Panc1 (cell line): ENCODE measurements around the gene RETSAT. TPM values are rescaled to one million over a fixed set of nuclear protein-coding genes. Genes with fewer than 3 reads are reported as not detected.
A peak's percentile ranks its signal among the peaks of the same experiment; 100 is the strongest.

Experiments used
- ATAC-seq: fragments of 200-7000 bp; cut with Tn5 transposase; 2 replicates; pipeline ENCODE4 v1.9.1; 2020; ENCODE audit warnings: mild to moderate bottlenecking, moderate library complexity
- BruUV-seq: library from RNA; stranded (reverse); fragments of 400-500 nt; replicated peaks from 2 replicates; lab custom pipeline; 2021; lab: Mats Ljungman, UMichigan
- CTCF ChIA-PET: fragments of 300-600 bp; sonication (Branson Sonifier 250); formaldehyde crosslinking; loops from one replicate; lab custom pipeline; 2022; ENCODE audit warnings: antibody characterized with exemption; lab: Charles Lee
- POLR2A ChIA-PET: fragments of 300-600 bp; sonication (Branson Sonifier 250); formaldehyde crosslinking; loops from one replicate; lab custom pipeline; 2022; ENCODE audit warnings: antibody characterized with exemption; lab: Charles Lee
- DNase-seq: peaks from one replicate; pipeline ENCODE4 v3.0.0-alpha.2; 2010; ENCODE audit warnings: low read depth, low spot score
- H3K27ac ChIP-seq: 2 replicates; pipeline ENCODE4 v1.5.1; 2011; ENCODE audit warnings: mild to moderate bottlenecking, low read length, inconsistent platforms
- H3K27me3 ChIP-seq: fragments of 200-500 bp; sonication (Bioruptor generic); 2 replicates; pipeline ENCODE4 v1.6.0; 2014; ENCODE audit warnings: low read length, inconsistent platforms; ENCODE audit not compliant: control insufficient read depth, insufficient read depth
- H3K36me3 ChIP-seq: fragments of 200-500 bp; sonication (Bioruptor generic); 2 replicates; pipeline ENCODE4 v1.5.1; 2014; ENCODE audit warnings: inconsistent platforms, mild to moderate bottlenecking, low read length, moderate library complexity; ENCODE audit not compliant: control insufficient read depth, insufficient read depth
- H3K4me1 ChIP-seq: 2 replicates; pipeline ENCODE4 v1.5.1; 2011; ENCODE audit warnings: inconsistent platforms, mild to moderate bottlenecking, low read length, moderate library complexity; ENCODE audit not compliant: control insufficient read depth, insufficient read depth
- H3K4me3 ChIP-seq, 2 experiments: 2 replicates each; pipeline ENCODE4 v1.5.1; 2011 to 2012; ENCODE audit warnings: low read depth in 2 of 2, low read length in 2 of 2, mild to moderate bottlenecking in 2 of 2, inconsistent platforms in 1 of 2, moderate library complexity in 1 of 2
- H3K9me3 ChIP-seq: fragments of 200-500 bp; sonication (Bioruptor generic); 2 replicates; pipeline ENCODE4 v1.5.1; 2014; ENCODE audit warnings: low read depth, mild to moderate bottlenecking, inconsistent platforms, low read length, moderate library complexity; ENCODE audit not compliant: control insufficient read depth, insufficient read depth
- POLR2AphosphoS5 ChIP-seq: IDR thresholded peaks from 2 replicates; pipeline ENCODE4 v1.6.1; 2012; ENCODE audit warnings: mild to moderate bottlenecking, low read depth, low read length, moderate library complexity
- REST ChIP-seq, 2 experiments: IDR thresholded peaks; 2 replicates each; pipeline ENCODE4 v1.6.1; 2011 to 2012; ENCODE audit warnings: low read depth in 2 of 2, control low read depth in 1 of 2, low read length in 1 of 2, mild to moderate bottlenecking in 1 of 2, moderate library complexity in 1 of 2; ENCODE audit not compliant: insufficient read depth in 1 of 2
- SIN3A ChIP-seq: IDR thresholded peaks from 2 replicates; pipeline ENCODE4 v1.6.1; 2012; ENCODE audit warnings: low read depth, mild to moderate bottlenecking, low read length, moderate library complexity, borderline replicate concordance; ENCODE audit not compliant: insufficient read depth
- TCF7L2 ChIP-seq: IDR thresholded peaks from 2 replicates; pipeline ENCODE4 v1.6.1; 2011; ENCODE audit warnings: mild to moderate bottlenecking, low read depth, low read length, inconsistent platforms
- in situ Hi-C: cut with HindIII; loops from 2 replicates; pipeline ENCODE4 v1.10.0; 2016; ENCODE audit warnings: low sequenced_read_pairs, low pct_unique_long_range_greater_than_20kb
- intact Hi-C: fragments of 100-400 bp; cut with micrococcal nuclease; formaldehyde crosslinking; loops from one replicate; pipeline ENCODE4 v1.10.0; 2022; ENCODE audit not compliant: unreplicated experiment
- total RNA-seq: library from RNA; stranded (reverse); gene quantifications from one replicate; pipeline ENCODE4 v1.2.1, GENCODE V29; 2021; ENCODE audit not compliant: unreplicated experiment
- TF ChIP-seq, protein P1 (sequence below): fragments of 450-650 bp; IDR thresholded peaks from 2 replicates; pipeline ENCODE4 v1.5.1; 2017; ENCODE audit warnings: mild to moderate bottlenecking

The RETSAT gene
- total RNA-seq, 1 experiment from 2014 or later = 50.9 TPM

DNA sequence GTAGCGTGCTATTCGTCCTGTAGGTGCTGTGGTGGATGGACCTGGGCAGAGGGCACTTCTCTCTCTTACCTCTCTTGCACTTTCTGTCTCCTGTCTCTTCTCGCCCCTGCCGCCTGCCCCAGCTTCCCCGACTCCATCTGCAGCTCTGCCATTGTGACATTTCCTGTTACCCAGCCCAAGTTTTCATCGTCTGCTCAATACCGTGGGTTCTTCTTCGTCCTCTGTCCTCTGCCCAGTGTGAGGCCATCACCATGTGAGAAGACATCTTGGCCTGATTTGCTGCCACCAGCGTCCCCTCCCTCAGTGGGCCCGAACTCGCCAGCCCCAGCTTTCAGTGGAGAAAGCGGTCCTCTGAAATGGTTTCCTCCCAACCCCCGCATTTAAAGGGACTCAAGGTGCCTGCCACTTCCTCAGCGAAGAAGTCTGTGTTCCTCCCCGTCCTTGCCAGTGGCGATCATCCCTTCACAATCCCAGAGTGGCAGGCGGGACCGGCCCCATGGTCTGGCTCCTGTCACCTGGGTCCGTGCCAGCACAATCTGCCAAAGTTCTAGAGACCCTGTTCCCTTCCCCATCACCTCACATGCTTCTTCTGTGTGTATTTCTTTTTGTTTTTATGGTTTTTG is 44.5 kb downstream of the RETSAT start:
- Histone ChIP-seq H3K36me3 (no peaks in the 10 kb centered on the region; the same call in 1 of the 2 replicates), H3K27ac (no peak overlapping the region), H3K4me3 (no peak overlapping the region), H3K9me3 (no peaks in the 10 kb centered on the region), H3K4me1 (no peaks in the 10 kb centered on the region), H3K27me3 (no peaks in the 10 kb centered on the region)
- ChIA-PET POLR2A (interaction anchor here (0.6 kb wide), 1 partner anchor 12 kb away, joined by 8 read pairs; no protein-coding TSS in a partner anchor), CTCF (no interaction called here)
- intact Hi-C loops (no loop called here), in situ Hi-C loops (no loop called here)
- no peak for TF ChIP-seq TCF7L2
- DNase-seq (no peak), ATAC-seq (no peak)
- BruUV-seq = TSS peak; percentile 97

DNA sequence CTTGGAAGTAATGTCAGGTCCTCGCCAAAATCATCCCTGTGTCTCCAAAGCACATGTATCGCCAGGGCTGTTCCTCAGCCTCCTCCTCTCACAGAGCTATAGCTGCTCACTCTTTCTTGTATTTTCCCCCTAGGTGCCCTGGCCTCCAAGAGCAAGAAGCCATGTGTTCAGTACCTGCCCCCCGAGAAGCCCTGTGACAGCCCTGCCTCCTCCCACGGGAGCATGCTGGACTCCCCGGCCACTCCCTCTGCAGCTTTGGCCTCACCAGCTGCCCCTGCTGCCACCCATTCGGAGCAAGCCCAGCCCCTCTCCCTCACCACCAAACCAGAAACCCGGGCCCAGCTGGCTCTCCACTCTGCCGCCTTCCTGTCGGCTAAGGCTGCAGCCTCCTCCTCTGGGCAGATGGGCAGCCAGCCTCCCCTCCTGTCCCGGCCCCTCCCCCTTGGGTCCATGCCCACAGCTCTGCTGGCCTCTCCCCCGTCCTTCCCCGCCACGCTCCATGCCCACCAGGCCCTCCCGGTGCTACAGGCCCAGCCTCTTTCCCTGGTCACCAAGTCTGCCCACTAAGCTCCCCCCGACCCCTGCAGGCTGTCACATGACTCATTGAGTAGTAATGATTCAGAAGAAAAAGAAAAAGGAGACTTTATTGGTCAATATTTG is 45.3 kb downstream of the RETSAT start:
- intact Hi-C loops (no loop called here), in situ Hi-C loops (no loop called here)
- DNase-seq (no peak), ATAC-seq (no peak)
- no peak overlapping the region for H3K4me3 ChIP-seq
- ChIA-PET POLR2A (interaction anchor here (0.6 kb wide), 1 partner anchor 11 kb away, joined by 8 read pairs; no protein-coding TSS in a partner anchor), CTCF (no interaction called here)
- H3K27me3 ChIP-seq = no peaks in the 10 kb centered on the region
- TF ChIP-seq TCF7L2 (no peak), POLR2AphosphoS5 (no peak), REST (IDR thresholded peaks at IDR 0.05; ENCODE audit: insufficient read depth in 1 of 2, low read depth in 2 of 2, low read length in 1 of 2) (no peak), SIN3A (no peak)
- TF ChIP-seq, protein P1, sequence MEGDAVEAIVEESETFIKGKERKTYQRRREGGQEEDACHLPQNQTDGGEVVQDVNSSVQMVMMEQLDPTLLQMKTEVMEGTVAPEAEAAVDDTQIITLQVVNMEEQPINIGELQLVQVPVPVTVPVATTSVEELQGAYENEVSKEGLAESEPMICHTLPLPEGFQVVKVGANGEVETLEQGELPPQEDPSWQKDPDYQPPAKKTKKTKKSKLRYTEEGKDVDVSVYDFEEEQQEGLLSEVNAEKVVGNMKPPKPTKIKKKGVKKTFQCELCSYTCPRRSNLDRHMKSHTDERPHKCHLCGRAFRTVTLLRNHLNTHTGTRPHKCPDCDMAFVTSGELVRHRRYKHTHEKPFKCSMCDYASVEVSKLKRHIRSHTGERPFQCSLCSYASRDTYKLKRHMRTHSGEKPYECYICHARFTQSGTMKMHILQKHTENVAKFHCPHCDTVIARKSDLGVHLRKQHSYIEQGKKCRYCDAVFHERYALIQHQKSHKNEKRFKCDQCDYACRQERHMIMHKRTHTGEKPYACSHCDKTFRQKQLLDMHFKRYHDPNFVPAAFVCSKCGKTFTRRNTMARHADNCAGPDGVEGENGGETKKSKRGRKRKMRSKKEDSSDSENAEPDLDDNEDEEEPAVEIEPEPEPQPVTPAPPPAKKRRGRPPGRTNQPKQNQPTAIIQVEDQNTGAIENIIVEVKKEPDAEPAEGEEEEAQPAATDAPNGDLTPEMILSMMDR = no peak
- H3K36me3 ChIP-seq = no peaks in the 10 kb centered on the region; the same call in 1 of the 2 replicates
- H3K27ac ChIP-seq = no peak overlapping the region
- no peaks in the 10 kb centered on the region for H3K9me3 ChIP-seq
- BruUV-seq = no TSS peak
- H3K4me1 ChIP-seq = no peaks in the 10 kb centered on the region

DNA sequence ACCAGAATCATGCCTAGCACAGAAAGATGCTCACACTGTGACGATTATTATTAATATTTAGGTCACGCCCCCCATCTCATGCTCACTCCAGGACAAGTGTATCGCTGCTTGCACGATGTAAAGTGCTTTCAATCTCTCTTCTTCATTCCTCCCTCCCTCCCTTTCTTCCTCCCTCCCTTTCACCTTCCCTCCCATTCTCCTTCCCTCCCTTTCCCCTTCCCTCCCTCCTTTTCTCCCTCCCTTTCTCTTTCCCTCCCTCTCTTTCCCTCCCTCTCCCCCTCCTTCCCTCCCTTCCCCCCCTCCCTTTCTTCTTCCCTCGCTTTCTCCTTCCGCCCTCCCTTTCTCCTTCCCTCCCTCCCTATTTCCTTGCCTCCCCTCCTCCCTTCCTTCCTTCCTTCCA is 46.1 kb downstream of the RETSAT start:
- no peaks in the 10 kb centered on the region for H3K27me3 ChIP-seq
- H3K4me3 ChIP-seq = no peak overlapping the region
- no peaks in the 10 kb centered on the region for H3K9me3 ChIP-seq
- CTCF ChIA-PET = no interaction called here
- in situ Hi-C loops = no loop called here
- ATAC-seq = no peak
- H3K36me3 ChIP-seq = no peaks in the 10 kb centered on the region; the same call in 1 of the 2 replicates
- POLR2A ChIA-PET = no interaction called here
- TF ChIP-seq TCF7L2 = no peak
- no peak for TF ChIP-seq SIN3A
- TF ChIP-seq POLR2AphosphoS5 = no peak
- TF ChIP-seq, protein P1 = no peak
- no peak for TF ChIP-seq REST (IDR thresholded peaks at IDR 0.05; ENCODE audit: insufficient read depth in 1 of 2, low read depth in 2 of 2, low read length in 1 of 2)
- no peaks in the 10 kb centered on the region for H3K4me1 ChIP-seq
- BruUV-seq = no TSS peak
- DNase-seq = no peak
- no peak overlapping the region for H3K27ac ChIP-seq
- intact Hi-C loops = no loop called here
